Measurements from ENCODE around the gene VAMP8.
"Not testable (repeated sequence)": the region's sequence is repeated elsewhere in the genome, so short reads cannot be mapped to it uniquely, and the experiment has no call there.

The VAMP8 gene

DNA sequence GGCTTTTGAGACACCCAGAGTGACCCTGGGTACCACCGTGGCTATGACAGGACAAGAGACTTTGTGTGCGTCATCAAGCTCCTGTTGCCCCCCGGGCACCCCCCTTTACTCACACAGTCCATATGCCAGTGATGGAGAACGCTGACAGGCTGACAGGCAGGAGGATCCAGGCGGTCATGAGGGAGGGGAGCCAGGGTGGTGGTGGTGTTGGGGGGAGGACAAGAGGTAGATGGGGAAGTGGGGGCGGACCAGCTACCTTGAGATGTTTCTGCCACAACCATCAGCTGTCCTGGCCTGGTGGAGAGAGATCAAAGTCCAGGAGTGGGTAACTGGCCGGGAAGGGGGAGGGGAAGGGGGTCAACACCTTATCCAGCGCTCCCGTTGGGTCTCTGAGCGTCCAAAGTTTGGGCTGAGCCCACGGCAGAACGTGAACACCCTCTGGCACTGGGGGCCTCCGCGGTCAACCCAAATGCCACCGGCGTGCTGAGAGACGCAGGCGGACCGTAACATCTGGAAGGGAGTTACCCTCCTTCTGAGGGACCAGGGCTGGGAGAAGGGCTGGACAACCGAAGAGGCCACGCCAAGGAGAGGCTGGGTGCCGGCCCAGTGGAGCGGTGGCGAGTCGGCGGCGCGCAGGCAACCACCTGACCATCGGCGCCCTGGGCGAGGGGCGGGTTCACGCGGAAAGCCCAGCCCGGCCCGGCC is 24.5 kb downstream of the VAMP8 start:
- Histone ChIP-seq H3K27ac (peak overlapping the region; percentile 64), H3K9me3 (ENCODE audit: control insufficient read depth, low read length) (no peaks in the 10 kb centered on the region), H3K79me2 (peaks cover 5% of the 10 kb centered on the region), H3K4me3 (ENCODE audit: low read depth, low read length) (peak overlapping the region; percentile 85), H2AFZ (peak overlapping the region; percentile 83), H3K9ac (no peak overlapping the region), H3K36me3 (ENCODE audit: control insufficient read depth, insufficient read depth, low read length) (no peaks in the 10 kb centered on the region), H3K4me2 (ENCODE audit: low read length) (peak overlapping the region; percentile 82), H3K4me1 (peaks cover 20% of the 10 kb centered on the region), H3K27me3 (ENCODE audit: control insufficient read depth, insufficient read depth, low read length) (no peaks in the 10 kb centered on the region)
- TF ChIP-seq, protein P1, sequence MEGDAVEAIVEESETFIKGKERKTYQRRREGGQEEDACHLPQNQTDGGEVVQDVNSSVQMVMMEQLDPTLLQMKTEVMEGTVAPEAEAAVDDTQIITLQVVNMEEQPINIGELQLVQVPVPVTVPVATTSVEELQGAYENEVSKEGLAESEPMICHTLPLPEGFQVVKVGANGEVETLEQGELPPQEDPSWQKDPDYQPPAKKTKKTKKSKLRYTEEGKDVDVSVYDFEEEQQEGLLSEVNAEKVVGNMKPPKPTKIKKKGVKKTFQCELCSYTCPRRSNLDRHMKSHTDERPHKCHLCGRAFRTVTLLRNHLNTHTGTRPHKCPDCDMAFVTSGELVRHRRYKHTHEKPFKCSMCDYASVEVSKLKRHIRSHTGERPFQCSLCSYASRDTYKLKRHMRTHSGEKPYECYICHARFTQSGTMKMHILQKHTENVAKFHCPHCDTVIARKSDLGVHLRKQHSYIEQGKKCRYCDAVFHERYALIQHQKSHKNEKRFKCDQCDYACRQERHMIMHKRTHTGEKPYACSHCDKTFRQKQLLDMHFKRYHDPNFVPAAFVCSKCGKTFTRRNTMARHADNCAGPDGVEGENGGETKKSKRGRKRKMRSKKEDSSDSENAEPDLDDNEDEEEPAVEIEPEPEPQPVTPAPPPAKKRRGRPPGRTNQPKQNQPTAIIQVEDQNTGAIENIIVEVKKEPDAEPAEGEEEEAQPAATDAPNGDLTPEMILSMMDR (IDR thresholded peaks at IDR 0.05) = no peak

DNA sequence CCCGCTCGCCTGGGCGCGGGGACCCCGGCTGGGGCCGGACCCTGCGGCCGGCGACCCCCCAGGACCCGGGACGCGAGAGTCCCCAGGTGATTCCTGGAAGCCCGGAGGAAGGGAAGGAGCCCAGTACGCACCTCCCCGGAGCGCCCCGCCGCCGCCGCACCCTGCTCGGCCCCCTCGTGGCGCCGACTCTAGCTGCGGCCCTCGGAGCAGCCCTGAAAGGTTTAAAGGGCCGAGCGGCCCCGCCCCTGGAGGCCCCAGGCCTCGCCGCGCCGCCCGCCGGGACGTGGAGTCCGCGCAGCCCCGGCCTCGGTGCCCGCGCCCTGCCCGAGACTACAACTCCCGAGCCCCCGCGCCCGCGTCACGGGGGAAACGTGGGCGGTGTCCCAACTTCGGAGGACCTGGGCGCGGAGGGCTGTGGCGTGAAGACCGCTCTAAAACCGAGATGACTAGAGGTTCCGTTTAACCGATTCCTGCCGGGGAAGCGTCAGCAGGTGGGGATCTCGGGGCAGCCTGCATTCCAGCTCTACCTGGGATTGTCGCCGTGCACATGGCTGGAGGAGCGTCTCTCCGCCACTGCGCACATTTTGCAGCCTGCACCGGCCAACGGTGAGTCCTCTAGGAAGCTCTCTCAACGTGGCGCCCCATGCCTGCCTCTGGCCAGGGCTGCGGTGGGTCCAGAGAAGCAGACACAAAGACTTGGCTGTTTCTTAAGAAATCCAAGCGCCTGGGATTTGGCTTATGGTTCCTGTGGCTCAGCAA is 25.3 kb downstream of the VAMP8 start, which contains the start of gene TMEM150A:
TMEM150A (minus strand) TSS at position 223 of the 759 bp plus-strand sequence. CDS start 750 bp downstream, outside the sequence.
- peaks cover 19% of the 10 kb centered on the region for H3K4me1 ChIP-seq
- peak within 1 kb of the TSS; percentile 85 for H3K4me3 ChIP-seq (ENCODE audit: low read depth, low read length)
- peak within 1 kb of the TSS; percentile 83 for H2AFZ ChIP-seq
- TF ChIP-seq, protein P1 (IDR thresholded peaks at IDR 0.05) = peak; percentile 49
- peaks cover 5% of the 10 kb centered on the region for H3K79me2 ChIP-seq
- H3K9me3 ChIP-seq (ENCODE audit: control insufficient read depth, low read length) = no peaks in the 10 kb centered on the region
- peak within 1 kb of the TSS; percentile 64 for H3K27ac ChIP-seq
- H3K9ac ChIP-seq = no peak within 1 kb of the TSS
- H3K27me3 ChIP-seq (ENCODE audit: control insufficient read depth, insufficient read depth, low read length) = no peaks in the 10 kb centered on the region
- H3K36me3 ChIP-seq (ENCODE audit: control insufficient read depth, insufficient read depth, low read length) = no peaks in the 10 kb centered on the region
- H3K4me2 ChIP-seq (ENCODE audit: low read length) = peak within 1 kb of the TSS; percentile 82

- H3K27me3 ChIP-seq (ENCODE audit: control insufficient read depth, insufficient read depth, low read length); H3K9me3 ChIP-seq (ENCODE audit: control insufficient read depth, low read length); H2AFZ ChIP-seq; H3K36me3 ChIP-seq (ENCODE audit: control insufficient read depth, insufficient read depth, low read length); H3K79me2 ChIP-seq; H3K9ac ChIP-seq; H3K27ac ChIP-seq; H3K4me3 ChIP-seq (ENCODE audit: low read depth, low read length): not testable (repeated sequence)
- Histone ChIP-seq H3K4me2 (ENCODE audit: low read length) (peak overlapping the region; percentile 48), H3K4me1 (peaks cover 19% of the 10 kb centered on the region)
Observed at GRCh38 chr2:85604133-85604444, 26.7 kb downstream of the VAMP8 start.

GRCh38 chr2:85604568-85605339 is 27.4 kb downstream of the VAMP8 start:
- Histone ChIP-seq H3K9me3 (ENCODE audit: control insufficient read depth, low read length) (no peaks in the 10 kb centered on the region), H3K4me2 (ENCODE audit: low read length) (no peak overlapping the region), H3K9ac (no peak overlapping the region), H3K27me3 (ENCODE audit: control insufficient read depth, insufficient read depth, low read length) (no peaks in the 10 kb centered on the region), H3K79me2 (peaks cover 5% of the 10 kb centered on the region), H3K4me1 (peaks cover 19% of the 10 kb centered on the region), H3K36me3 (ENCODE audit: control insufficient read depth, insufficient read depth, low read length) (no peaks in the 10 kb centered on the region), H3K4me3 (ENCODE audit: low read depth, low read length) (no peak overlapping the region), H2AFZ (no peak overlapping the region), H3K27ac (no peak overlapping the region)
- TF ChIP-seq, protein P1 (IDR thresholded peaks at IDR 0.05) = no peak

All from parathyroid adenoma (tissue), 2 donors.